ENCODE results near the gene SERAC1.
"Not testable (repeated sequence)": the region's sequence is repeated elsewhere in the genome, so short reads cannot be mapped to it uniquely, and the experiment has no call there.

The SERAC1 gene

GRCh38 chr6:158168040-158168289 lies at the start of gene SERAC1:
SERAC1 (minus strand) TSS chr6:158168262; CDS start chr6:158158363, 9,899 bp downstream.
- DNase-seq (ENCODE audit: low spot score) = no peak

GRCh38 chr6:158213925-158214674 lies 46.0 kb upstream of the SERAC1 start:
- peak; percentile 83 for DNase-seq (ENCODE audit: low spot score)

GRCh38 chr6:158211273-158212055 lies 43.4 kb upstream of the SERAC1 start:
- no peak for DNase-seq (ENCODE audit: low spot score)

GRCh38 chr6:158209582-158210333 lies 41.7 kb upstream of the SERAC1 start:
- not testable (repeated sequence) for DNase-seq (ENCODE audit: low spot score)

- not testable (repeated sequence) for DNase-seq (ENCODE audit: low spot score)
Measured at GRCh38 chr6:158208226-158209030, 40.4 kb upstream of the SERAC1 start.

GRCh38 chr6:158207422-158207788 lies 39.3 kb upstream of the SERAC1 start:
- DNase-seq (ENCODE audit: low spot score) = no peak

GRCh38 chr6:158206740-158207421 lies 38.8 kb upstream of the SERAC1 start:
- DNase-seq (ENCODE audit: low spot score) = no peak

- no peak for DNase-seq (ENCODE audit: low spot score)
Measured at GRCh38 chr6:158205169-158205944, 37.3 kb upstream of the SERAC1 start.

- no peak for DNase-seq (ENCODE audit: low spot score)
Measured at GRCh38 chr6:158198461-158198860, 30.4 kb upstream of the SERAC1 start.

GRCh38 chr6:158194487-158195280 lies 26.6 kb upstream of the SERAC1 start:
- no peak for DNase-seq (ENCODE audit: low spot score)

GRCh38 chr6:158191761-158192160 lies 23.7 kb upstream of the SERAC1 start:
- DNase-seq (ENCODE audit: low spot score) = no peak

GRCh38 chr6:158191032-158191431 lies 23.0 kb upstream of the SERAC1 start:
- no peak for DNase-seq (ENCODE audit: low spot score)

- DNase-seq (ENCODE audit: low spot score) = no peak
Measured at GRCh38 chr6:158188591-158188990, 20.5 kb upstream of the SERAC1 start.

GRCh38 chr6:158185729-158186456 lies 17.8 kb upstream of the SERAC1 start:
- no peak for DNase-seq (ENCODE audit: low spot score)

- DNase-seq (ENCODE audit: low spot score) = no peak
Measured at GRCh38 chr6:158184608-158185007, 16.5 kb upstream of the SERAC1 start.

- not testable (repeated sequence) for DNase-seq (ENCODE audit: low spot score)
Measured at GRCh38 chr6:158183174-158183972, 15.3 kb upstream of the SERAC1 start.

- not testable (repeated sequence) for DNase-seq (ENCODE audit: low spot score)
Measured at GRCh38 chr6:158177712-158178111, 9.7 kb upstream of the SERAC1 start.

GRCh38 chr6:158175111-158175510 lies 7.0 kb upstream of the SERAC1 start:
- no peak for DNase-seq (ENCODE audit: low spot score)
